GM23248 (cell line): Measurements from ENCODE around the gene MEA1. TPM values are rescaled to one million over a fixed set of nuclear protein-coding genes. Genes with fewer than 3 reads are reported as not detected.
A peak's percentile ranks its signal among the peaks of the same experiment; 100 is the strongest.

ENCODE experiments used
- DNase-seq: peaks from one replicate; pipeline ENCODE4 v3.0.0-alpha.2; 2015
- H2AFZ ChIP-seq: fragments of 200-600 bp; sonication (generic); 2 replicates; pipeline ENCODE4 v1.6.1; 2016; ENCODE audit warnings: antibody characterized with exemption
- H3F3A ChIP-seq: fragments of 200-600 bp; sonication (generic); 2 replicates; pipeline ENCODE4 v1.6.1; 2016; ENCODE audit warnings: mild to moderate bottlenecking, antibody characterized with exemption, mixed run types; ENCODE audit not compliant: insufficient read depth
- H3K27ac ChIP-seq: fragments of 200-600 bp; sonication (generic); 2 replicates; pipeline ENCODE4 v1.5.1; 2016; ENCODE audit warnings: mild to moderate bottlenecking
- H3K27me3 ChIP-seq: fragments of 200-600 bp; sonication (generic); replicated peaks from 2 replicates; pipeline ENCODE4 v1.6.1; 2016; ENCODE audit warnings: mild to moderate bottlenecking; ENCODE audit not compliant: insufficient read depth
- H3K36me3 ChIP-seq: fragments of 200-600 bp; sonication (generic); 2 replicates; pipeline ENCODE4 v1.6.1; 2016; ENCODE audit warnings: low read depth, mild to moderate bottlenecking
- H3K4me1 ChIP-seq: fragments of 200-600 bp; sonication (generic); 2 replicates; pipeline ENCODE4 v1.6.1; 2016; ENCODE audit warnings: mild to moderate bottlenecking; ENCODE audit not compliant: insufficient read depth
- H3K4me2 ChIP-seq: fragments of 200-600 bp; sonication (generic); one replicate; pipeline ENCODE4 v1.6.1; 2016; ENCODE audit warnings: mild to moderate bottlenecking; ENCODE audit not compliant: unreplicated experiment
- H3K4me3 ChIP-seq: fragments of 200-600 bp; sonication (generic); 2 replicates; pipeline ENCODE4 v1.5.1; 2016; ENCODE audit warnings: mild to moderate bottlenecking
- H3K79me2 ChIP-seq: fragments of 200-600 bp; sonication (generic); 2 replicates; pipeline ENCODE4 v1.6.1; 2016; ENCODE audit warnings: mild to moderate bottlenecking; ENCODE audit not compliant: insufficient read depth
- H3K9ac ChIP-seq: fragments of 200-600 bp; sonication (generic); 2 replicates; pipeline ENCODE4 v1.6.1; 2016; ENCODE audit warnings: mild to moderate bottlenecking
- H3K9me2 ChIP-seq: fragments of 200-600 bp; sonication (generic); 2 replicates; pipeline ENCODE4 v1.6.1; 2016; ENCODE audit warnings: mixed run types, mild to moderate bottlenecking, moderate library complexity; ENCODE audit not compliant: insufficient read depth
- H3K9me3 ChIP-seq: fragments of 200-600 bp; sonication (generic); one replicate; pipeline ENCODE4 v1.6.1; 2017; ENCODE audit warnings: low read depth
- H4K20me1 ChIP-seq: fragments of 200-600 bp; sonication (generic); 2 replicates; pipeline ENCODE4 v1.6.0; 2016; ENCODE audit not compliant: insufficient read depth
- EZH2 ChIP-seq: fragments of 200-600 bp; sonication (generic); IDR thresholded peaks from 2 replicates; pipeline ENCODE4 v1.6.1; 2018; ENCODE audit warnings: antibody characterized with exemption, mild to moderate bottlenecking; ENCODE audit not compliant: insufficient read depth, poor library complexity, severe bottlenecking
- EZH2phosphoT487 ChIP-seq: fragments of 200-600 bp; sonication (generic); IDR thresholded peaks from 2 replicates; pipeline ENCODE4 v1.6.1; 2018; ENCODE audit warnings: antibody characterized with exemption, moderate library complexity, mild to moderate bottlenecking, low read depth; ENCODE audit not compliant: insufficient read depth
- WGBS, 2 experiments: methylation state at CpG; one replicate each; pipeline ENCODE4 v1.1.6; 2015 to 2017; ENCODE audit warnings: low lambda C conversion rate in 2 of 2, low coverage in 1 of 2; ENCODE audit errors: missing lambda C conversion rate in 2 of 2; 5-methylcytosine and 5-hydroxymethylcytosine counted together
- in situ Hi-C: fragments of 300-500 bp; cut with MboI; formaldehyde crosslinking; loops from 2 replicates; pipeline ENCODE4 v1.15.0; 2020
- polyA plus RNA-seq: library from polyadenylated mRNA; unstranded; fragments of >200 nt; fragmentation: Nextera tagmentation; extraction: Ambion mirVana; gene quantifications from 2 replicates; pipeline ENCODE4 v1.2.1, GENCODE V29; 2016
- total RNA-seq: library from RNA; depleted of rRNA; stranded (reverse); fragments of >200 nt; shearing (Covaris generic); gene quantifications from 2 replicates; pipeline ENCODE4 v1.2.3, GENCODE V29; 2014

Gene MEA1
- total and polyA plus RNA-seq, 2 experiments from 2014 or later: 100 to 171 TPM

- WGBS, 2 experiments: 0 to 1% methylated on average over 25 to 27 of the region's 28 CpGs
- Histone ChIP-seq H3K4me1 (peaks cover 21% of the 10 kb centered on the region; the same call in 1 of the 2 replicates), H3K9me3 (no peaks in the 10 kb centered on the region), H3K27ac (peak overlapping the region; percentile 83), H3F3A (peaks cover 28% of the 10 kb centered on the region), H3K36me3 (no peaks in the 10 kb centered on the region; the same call in 1 of the 2 replicates), H3K9ac (peak overlapping the region; percentile 93), H4K20me1 (no peaks in the 10 kb centered on the region; the same call in 1 of the 2 replicates), H3K4me2 (peak overlapping the region; percentile 78), H3K27me3 (no peaks in the 10 kb centered on the region), H3K9me2 (no peaks in the 10 kb centered on the region), H3K4me3 (peak overlapping the region; percentile 81), H2AFZ (peak overlapping the region; percentile 85), H3K79me2 (peaks cover 42% of the 10 kb centered on the region)
- DNase-seq: peak; percentile 65
- in situ Hi-C loops: no loop called here
- TF ChIP-seq EZH2 (no peak), EZH2phosphoT487 (no peak)
Measured at GRCh38 chr6:42978487-42978838, 35.3 kb downstream of the MEA1 start.

GRCh38 chr6:42974919-42975505, 38.7 kb downstream of the MEA1 start:
- H3K9ac ChIP-seq: no peak overlapping the region
- no peak for TF ChIP-seq EZH2
- TF ChIP-seq EZH2phosphoT487: no peak
- peaks cover 42% of the 10 kb centered on the region for H3K79me2 ChIP-seq
- in situ Hi-C loops: no loop called here
- no peak for DNase-seq
- no peaks in the 10 kb centered on the region for H3K9me3 ChIP-seq
- H3K4me2 ChIP-seq: no peak overlapping the region
- no peaks in the 10 kb centered on the region; the same call in 1 of the 2 replicates for H3K36me3 ChIP-seq
- H3K27me3 ChIP-seq: no peaks in the 10 kb centered on the region
- WGBS, 2 experiments: 89 to 90% methylated on average over 5 of the region's 5 CpGs
- peaks cover 27% of the 10 kb centered on the region for H3K4me1 ChIP-seq
- H3K9me2 ChIP-seq: no peaks in the 10 kb centered on the region
- H4K20me1 ChIP-seq: no peaks in the 10 kb centered on the region; the same call in none of the 2 replicates
- H3K4me3 ChIP-seq: no peak overlapping the region
- H3K27ac ChIP-seq: no peak overlapping the region
- no peak overlapping the region for H2AFZ ChIP-seq
- H3F3A ChIP-seq: peaks cover 21% of the 10 kb centered on the region

- Histone ChIP-seq H3K4me3 (no peak overlapping the region), H3K9me3 (no peaks in the 10 kb centered on the region), H3K9ac (no peak overlapping the region), H3K27ac (no peak overlapping the region), H2AFZ (no peak overlapping the region), H4K20me1 (no peaks in the 10 kb centered on the region; the same call in none of the 2 replicates), H3K27me3 (no peaks in the 10 kb centered on the region), H3F3A (peaks cover 19% of the 10 kb centered on the region), H3K9me2 (no peaks in the 10 kb centered on the region), H3K4me1 (peaks cover 21% of the 10 kb centered on the region), H3K4me2 (no peak overlapping the region), H3K36me3 (no peaks in the 10 kb centered on the region; the same call in 1 of the 2 replicates), H3K79me2 (peaks cover 42% of the 10 kb centered on the region)
- DNase-seq: no peak
- in situ Hi-C loops: no loop called here
- 73 to 81% methylated on average over 3 of the region's 3 CpGs for WGBS, 2 experiments
- TF ChIP-seq EZH2phosphoT487 (no peak), EZH2 (no peak)
Measured at GRCh38 chr6:42973926-42974325, 39.8 kb downstream of the MEA1 start.

GRCh38 chr6:42971746-42972327, 41.9 kb downstream of the MEA1 start:
- WGBS, 2 experiments: 76 to 82% methylated on average over 3 of the region's 3 CpGs
- Histone ChIP-seq H2AFZ (no peak overlapping the region), H3K4me1 (peaks cover 10% of the 10 kb centered on the region; the same call in 1 of the 2 replicates), H3K9ac (no peak overlapping the region), H3K27ac (no peak overlapping the region), H3K79me2 (peaks cover 22% of the 10 kb centered on the region), H3K4me3 (no peak overlapping the region), H4K20me1 (no peaks in the 10 kb centered on the region; the same call in 1 of the 2 replicates), H3K36me3 (no peaks in the 10 kb centered on the region; the same call in 1 of the 2 replicates), H3K9me3 (no peaks in the 10 kb centered on the region), H3K4me2 (no peak overlapping the region), H3K9me2 (no peaks in the 10 kb centered on the region), H3K27me3 (no peaks in the 10 kb centered on the region), H3F3A (peaks cover 13% of the 10 kb centered on the region)
- DNase-seq: no peak
- TF ChIP-seq EZH2phosphoT487: no peak
- TF ChIP-seq EZH2: no peak
- in situ Hi-C loops: no loop called here
